Measurements from ENCODE around the gene SERPINA3.
"Not testable (repeated sequence)": the region's sequence is repeated elsewhere in the genome, so short reads cannot be mapped to it uniquely, and the experiment has no call there.

SERPINA3 gene

GRCh38 chr14:94586635-94587034 is 25.6 kb upstream of the SERPINA3 start:
- no peak for DNase-seq

GRCh38 chr14:94588311-94588710 is 23.9 kb upstream of the SERPINA3 start:
- no peak for DNase-seq

- DNase-seq, result no peak
These were observed 21.1 kb upstream of the SERPINA3 start for GRCh38 chr14:94591073-94591472.

- DNase-seq, result no peak
These were observed 20.3 kb upstream of the SERPINA3 start for GRCh38 chr14:94591871-94592270.

- DNase-seq, result no peak
These were observed 19.7 kb upstream of the SERPINA3 start for GRCh38 chr14:94592457-94592856.

GRCh38 chr14:94593376-94593748 is 18.8 kb upstream of the SERPINA3 start:
- no peak for DNase-seq

- no peak for DNase-seq
These were observed 18.3 kb upstream of the SERPINA3 start for GRCh38 chr14:94593749-94594431.

GRCh38 chr14:94594441-94594840 is 17.8 kb upstream of the SERPINA3 start:
- no peak for DNase-seq

GRCh38 chr14:94595912-94596311 is 16.3 kb upstream of the SERPINA3 start:
- DNase-seq, result no peak

GRCh38 chr14:94596361-94596760 is 15.8 kb upstream of the SERPINA3 start:
- DNase-seq, result no peak

GRCh38 chr14:94597788-94598187 is 14.4 kb upstream of the SERPINA3 start:
- DNase-seq, result no peak

- DNase-seq, result no peak
These were observed 13.7 kb upstream of the SERPINA3 start for GRCh38 chr14:94598506-94598815.

- DNase-seq, result no peak
These were observed 13.2 kb upstream of the SERPINA3 start for GRCh38 chr14:94598816-94599655.

- no peak for DNase-seq
These were observed 12.6 kb upstream of the SERPINA3 start for GRCh38 chr14:94599656-94600004.

GRCh38 chr14:94600148-94600545 is 12.0 kb upstream of the SERPINA3 start:
- DNase-seq, result no peak

- no peak for DNase-seq
These were observed 10.3 kb upstream of the SERPINA3 start for GRCh38 chr14:94601884-94602391.

- DNase-seq, result no peak
These were observed 9.5 kb upstream of the SERPINA3 start for GRCh38 chr14:94602722-94603121.

- no peak for DNase-seq
These were observed 6.8 kb upstream of the SERPINA3 start for GRCh38 chr14:94605361-94605760.

- not testable (repeated sequence) for DNase-seq
These were observed 3.2 kb upstream of the SERPINA3 start for GRCh38 chr14:94608966-94609365.

- no peak for DNase-seq
These were observed 1.0 kb upstream of the SERPINA3 start for GRCh38 chr14:94611179-94611578.

- DNase-seq, result no peak
These were observed 676 bp downstream of the SERPINA3 start for GRCh38 chr14:94612580-94613554.

- DNase-seq, result no peak
These were observed 1.8 kb downstream of the SERPINA3 start for GRCh38 chr14:94613720-94614644.
